ENCODE measurements around the gene CDCP1.
A peak's percentile ranks its signal among the peaks of the same experiment; 100 is the strongest.
"Not testable (repeated sequence)": the region's sequence is repeated elsewhere in the genome, so short reads cannot be mapped to it uniquely, and the experiment has no call there.

The CDCP1 gene

DNA sequence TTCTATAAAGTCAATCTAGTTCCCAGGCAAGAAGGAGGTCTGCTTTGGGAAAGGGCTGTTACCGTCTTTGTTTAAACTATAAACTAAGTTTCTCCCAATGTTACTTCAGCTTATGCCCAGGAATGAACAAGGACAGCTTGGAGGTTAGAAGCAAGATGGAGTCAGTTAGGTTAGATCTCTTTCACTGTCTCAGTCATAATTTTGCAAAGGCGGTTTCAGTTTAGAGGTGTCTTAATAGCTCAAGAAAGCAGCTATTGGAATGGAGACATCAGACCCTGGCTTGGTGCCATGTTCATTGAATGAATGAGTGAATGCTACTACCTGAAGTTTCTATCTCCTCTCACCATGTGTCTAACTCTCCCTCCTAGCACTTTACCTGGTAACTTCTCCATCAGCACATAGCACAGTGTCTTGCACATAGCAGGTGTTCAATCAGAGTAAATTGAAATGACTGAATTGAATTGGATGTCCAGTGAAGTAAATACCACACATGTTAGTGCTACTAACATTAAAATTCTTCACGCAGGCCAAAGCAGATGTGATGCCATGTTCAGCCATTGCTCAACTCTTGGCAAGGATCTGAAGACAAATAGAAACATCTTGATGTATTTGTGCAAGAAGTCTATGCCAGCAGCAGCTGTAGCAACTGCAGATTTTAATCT lies 91.9 kb downstream of the CDCP1 start:
- no peak for DNase-seq

DNA sequence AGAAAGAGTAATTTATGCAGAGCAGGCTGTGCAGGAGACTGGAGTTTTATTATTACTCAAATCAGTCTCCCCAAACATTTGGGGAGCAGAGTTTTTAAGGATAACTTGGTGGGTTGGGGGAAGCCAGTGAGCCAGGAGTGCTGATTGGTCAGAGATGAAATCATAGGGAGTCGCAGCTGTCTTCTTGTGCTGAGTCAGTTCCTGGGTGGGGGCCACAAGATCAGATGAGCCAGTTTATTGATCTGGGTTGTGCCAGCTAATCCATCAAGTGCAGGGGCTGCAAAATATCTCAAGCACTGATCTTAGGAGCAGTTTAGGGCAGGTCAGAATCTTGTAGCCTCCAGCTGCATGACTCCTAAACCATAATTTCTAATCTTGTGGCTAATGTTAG lies 92.4 kb downstream of the CDCP1 start:
- DNase-seq = not testable (repeated sequence)

GRCh38 chr3:45051685-45052084 lies 94.5 kb downstream of the CDCP1 start:
- no peak for DNase-seq

- DNase-seq = no peak
Observed at GRCh38 chr3:45049807-45050206, 96.4 kb downstream of the CDCP1 start.

- DNase-seq = no peak
Observed at GRCh38 chr3:45048244-45048643, 97.9 kb downstream of the CDCP1 start.

GRCh38 chr3:45043728-45044299 lies 102.4 kb downstream of the CDCP1 start:
- DNase-seq = peak; percentile 17

DNA sequence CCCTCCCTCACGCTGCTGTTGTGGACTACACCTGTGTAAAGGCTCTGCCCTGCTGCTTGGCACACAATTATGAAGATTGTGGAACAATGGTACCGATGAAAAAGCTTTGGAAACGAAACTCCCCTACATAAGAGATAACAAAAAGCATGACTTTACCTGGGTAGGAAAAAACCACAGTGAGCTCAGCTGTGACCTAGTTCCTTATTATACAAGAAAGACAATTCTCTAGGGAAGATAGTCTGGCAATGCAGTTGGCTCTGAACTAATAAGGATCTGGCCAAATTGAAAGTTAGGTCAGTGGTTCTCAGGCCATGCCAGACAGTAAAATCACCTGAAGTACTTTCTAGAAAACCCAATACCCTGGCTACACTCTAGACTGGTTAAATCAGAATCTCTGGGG lies 104.0 kb downstream of the CDCP1 start:
- DNase-seq = no peak

DNA sequence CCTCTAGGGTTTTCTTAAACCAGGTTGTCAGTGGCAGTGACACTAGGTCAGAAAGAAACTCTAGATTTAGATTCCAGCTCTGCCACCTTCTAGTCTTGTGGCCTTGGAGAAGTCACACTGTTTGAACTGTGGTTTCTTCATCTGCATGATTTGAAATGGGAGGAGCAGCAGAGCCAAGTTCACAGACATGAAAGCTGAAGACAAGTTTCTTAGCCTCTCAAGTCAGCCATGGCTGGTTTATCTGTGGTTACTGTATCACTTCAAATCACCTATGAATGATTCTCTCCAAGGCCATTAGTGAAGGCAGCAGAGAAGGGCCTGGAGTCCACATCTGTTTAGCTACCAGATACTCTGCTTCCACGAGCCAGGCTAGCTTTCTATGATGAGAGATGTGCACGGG lies 104.5 kb downstream of the CDCP1 start:
- no peak for DNase-seq

GRCh38 chr3:45037720-45038455 lies 108.3 kb downstream of the CDCP1 start:
- peak; percentile 92 for DNase-seq

- no peak for DNase-seq
Observed at GRCh38 chr3:45035441-45036301, 110.5 kb downstream of the CDCP1 start.

DNA sequence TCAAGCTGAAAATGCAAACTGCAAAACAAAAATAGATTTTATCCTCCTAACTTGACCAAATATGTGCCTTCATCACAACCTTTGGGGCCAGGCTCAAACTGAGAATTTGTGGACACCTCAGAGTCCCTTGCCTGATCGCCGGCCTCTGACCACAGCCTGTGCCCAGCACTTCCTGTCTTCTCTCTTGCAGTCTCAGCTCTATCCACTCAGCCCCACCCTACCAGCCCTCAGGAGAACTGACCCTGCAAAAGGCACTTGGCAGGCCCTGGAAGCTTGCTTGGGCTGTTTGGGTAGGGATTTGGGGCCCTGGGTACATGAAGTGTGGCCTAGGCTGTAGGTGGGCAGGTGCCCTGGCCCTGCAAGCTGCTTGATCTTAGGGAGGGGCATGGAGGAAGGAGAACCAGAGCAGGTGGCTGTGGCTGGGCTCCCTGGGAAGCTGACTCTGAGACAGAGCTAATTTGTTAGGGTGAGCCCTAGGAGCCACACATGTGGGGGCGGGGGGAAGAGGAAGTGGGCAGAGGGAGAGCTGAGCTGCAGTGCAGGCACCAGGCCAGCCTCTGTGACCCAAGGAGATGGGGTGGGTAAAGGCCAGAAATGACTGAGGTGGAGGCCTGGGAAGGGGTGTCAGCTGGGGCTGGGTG lies 111.4 kb downstream of the CDCP1 start:
- no peak for DNase-seq

DNA sequence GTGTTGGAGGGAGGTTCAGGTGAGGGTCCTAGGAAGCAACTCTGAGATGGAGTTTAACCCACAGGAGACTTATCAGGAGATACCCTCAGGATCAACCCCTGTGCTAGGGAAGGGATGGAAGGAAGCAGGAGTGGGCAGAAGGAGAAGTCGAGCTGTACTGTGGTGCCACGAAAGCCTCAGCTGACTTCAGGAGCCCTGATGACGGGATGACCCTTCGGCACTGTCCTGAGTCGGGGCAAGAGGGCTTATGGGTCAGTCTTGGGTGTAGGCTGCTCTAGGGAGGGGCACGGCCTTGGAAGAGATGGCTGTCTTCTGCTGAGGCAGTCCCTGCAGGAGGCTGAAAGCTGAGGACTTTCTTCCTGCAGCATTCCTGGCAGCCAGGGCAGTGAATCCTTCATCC lies 112.4 kb downstream of the CDCP1 start:
- DNase-seq = no peak

All from T1000 (cell line).